ENCODE measurements around the gene TOM1L2.

DNA sequence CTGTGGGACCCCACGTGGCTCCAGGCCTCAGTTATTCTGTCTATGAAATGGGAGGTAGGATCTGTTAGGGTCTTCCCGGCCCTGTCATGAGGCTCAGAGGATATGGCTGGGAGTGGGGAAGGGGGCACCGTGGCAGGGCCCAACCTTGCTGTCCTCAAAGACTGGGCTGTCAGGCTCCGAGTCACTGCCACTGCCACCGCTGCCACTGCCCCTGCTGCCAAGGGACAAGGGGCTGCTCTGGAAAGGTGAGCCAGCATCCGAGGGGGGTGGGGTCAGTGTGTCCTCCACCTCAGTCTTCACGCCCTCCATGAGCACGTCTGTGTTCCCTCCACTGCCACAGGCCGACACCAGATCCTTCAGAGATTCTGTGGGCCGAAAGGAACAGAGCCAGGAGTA lies 154.7 kb downstream of the TOM1L2 start:
- TF ChIP-seq POLR2AphosphoS5 (IDR thresholded peaks at IDR 0.05; ENCODE audit: low read depth, low read length) (no peak), TAF1 (IDR thresholded peaks at IDR 0.05; ENCODE audit: low read depth, low read length) (no peak), POLR2A (IDR thresholded peaks at IDR 0.05; ENCODE audit: low read depth, low read length) (no peak), SPI1 (IDR thresholded peaks at IDR 0.05; ENCODE audit: low read depth, low read length) (no peak), POU2F2 (IDR thresholded peaks at IDR 0.05; ENCODE audit: low read depth, low read length) (no peak)

All from GM12891 (cell line).